Thyroid gland (tissue), 4 donors: ENCODE measurements around the gene SUSD4.

ENCODE experiments used
- CTCF ChIP-seq, 6 experiments: fragments of 200-600 bp in 3 of 6; fragments of 450-650 bp in 3 of 6; sonication (generic) in 3 of 6; IDR thresholded peaks; one replicate each; pipeline ENCODE4 v1.5.1; 2016 to 2019; ENCODE audit warnings: antibody characterized with exemption in 6 of 6, mild to moderate bottlenecking in 2 of 6, inconsistent platforms in 1 of 6, moderate library complexity in 1 of 6
- POLR2A ChIP-seq, 2 donors: fragments of 450-650 bp; IDR thresholded peaks; one replicate each; pipeline ENCODE4 v1.6.1; 2017; ENCODE audit warnings: antibody characterized with exemption in 2 of 2, mild to moderate bottlenecking in 2 of 2, moderate library complexity in 1 of 2

DNA sequence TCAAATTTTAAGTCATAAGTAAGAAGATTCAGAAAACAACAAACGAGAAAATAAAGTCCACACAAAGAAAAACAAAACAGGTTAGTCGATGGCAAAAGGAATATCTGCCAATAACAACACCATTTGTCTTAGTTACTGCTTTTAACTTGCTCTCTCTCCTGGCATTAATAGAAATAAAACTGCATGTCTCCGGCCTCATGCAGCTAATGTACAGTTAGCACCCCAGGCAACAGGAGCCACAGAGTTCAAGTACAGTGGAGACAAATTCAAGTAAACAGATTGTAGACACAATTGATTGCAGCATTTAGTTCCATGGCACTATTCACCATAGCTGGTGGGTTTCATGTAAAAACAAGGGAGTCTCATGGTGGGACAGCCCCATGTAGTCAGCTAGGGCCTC is 33.5 kb downstream of the SUSD4 start:
- no peak for TF ChIP-seq POLR2A (IDR thresholded peaks at IDR 0.05)
- no peak for TF ChIP-seq CTCF (IDR thresholded peaks at IDR 0.05)
